Effector memory CD8-positive, alpha-beta T cell (primary cell): ENCODE data around the gene DCN.

Source experiments
- ATAC-seq: fragments of 150-1000 bp; cut with Tn5 transposase; replicated peaks from 2 replicates; pipeline ENCODE4 v1.10.0; 2021; ENCODE audit warnings: mild to moderate bottlenecking, moderate library complexity
- DNase-seq, 3 experiments: peaks; one replicate each; pipeline ENCODE4 v3.0.0; 2021
- H3K27ac Mint-ChIP-seq, 2 donors: one replicate each; pipeline ENCODE4 v1.8.0; 2022; ENCODE audit warnings: mild to moderate bottlenecking in 2 of 2, mixed read lengths in 2 of 2, moderate library complexity in 2 of 2
- H3K27me3 Mint-ChIP-seq, 2 donors: one replicate each; pipeline ENCODE4 v1.8.0; 2022; ENCODE audit warnings: mixed read lengths in 2 of 2
- H3K36me3 Mint-ChIP-seq: one replicate; pipeline ENCODE4 v1.8.0; 2022; ENCODE audit warnings: mild to moderate bottlenecking, moderate library complexity, mixed read lengths; ENCODE audit not compliant: insufficient read depth
- H3K4me1 Mint-ChIP-seq, 2 donors: one replicate each; pipeline ENCODE4 v1.8.0; 2022; ENCODE audit warnings: low read depth in 2 of 2, mixed read lengths in 2 of 2
- H3K4me3 Mint-ChIP-seq, 2 donors: one replicate each; pipeline ENCODE4 v1.8.0; 2022; ENCODE audit warnings: mild to moderate bottlenecking in 2 of 2, mixed read lengths in 2 of 2, moderate library complexity in 2 of 2
- H3K9me3 Mint-ChIP-seq, 2 donors: one replicate each; pipeline ENCODE4 v1.8.0; 2022; ENCODE audit warnings: mixed read lengths in 2 of 2

The DCN gene

GRCh38 chr12:91179315-91179714, 3.3 kb downstream of the DCN start:
- Mint-ChIP-seq H3K4me1 (no peaks in the 10 kb centered on the region), H3K9me3 (no peaks in the 10 kb centered on the region), H3K4me3 (no peak overlapping the region), H3K27ac (no peak overlapping the region), H3K36me3 (no peaks in the 10 kb centered on the region), H3K27me3 (no peaks in the 10 kb centered on the region)
- DNase-seq (no peak), ATAC-seq (no peak)

GRCh38 chr12:91178781-91179180, 3.8 kb downstream of the DCN start:
- Mint-ChIP-seq H3K9me3 (no peaks in the 10 kb centered on the region), H3K27me3 (no peaks in the 10 kb centered on the region), H3K27ac (no peak overlapping the region), H3K4me3 (no peak overlapping the region), H3K36me3 (no peaks in the 10 kb centered on the region), H3K4me1 (no peaks in the 10 kb centered on the region)
- no peak for DNase-seq
- ATAC-seq = no peak

- no peak overlapping the region for H3K4me3 Mint-ChIP-seq
These were observed 4.5 kb downstream of the DCN start for GRCh38 chr12:91178139-91178561.

GRCh38 chr12:91177381-91177780, 5.2 kb downstream of the DCN start:
- H3K27ac Mint-ChIP-seq = no peak overlapping the region
- no peaks in the 10 kb centered on the region for H3K4me1 Mint-ChIP-seq
- no peaks in the 10 kb centered on the region for H3K36me3 Mint-ChIP-seq
- no peaks in the 10 kb centered on the region for H3K9me3 Mint-ChIP-seq
- no peak overlapping the region for H3K4me3 Mint-ChIP-seq
- no peak for ATAC-seq
- DNase-seq = no peak
- H3K27me3 Mint-ChIP-seq = no peaks in the 10 kb centered on the region

More at GRCh38 chr12:91178139-91178561, 4.5 kb downstream of the DCN start:
- Mint-ChIP-seq H3K27me3 (no peaks in the 10 kb centered on the region), H3K4me1 (no peaks in the 10 kb centered on the region), H3K36me3 (no peaks in the 10 kb centered on the region), H3K9me3 (no peaks in the 10 kb centered on the region), H3K27ac (no peak overlapping the region)
- ATAC-seq (no peak), DNase-seq (no peak)

DNA sequence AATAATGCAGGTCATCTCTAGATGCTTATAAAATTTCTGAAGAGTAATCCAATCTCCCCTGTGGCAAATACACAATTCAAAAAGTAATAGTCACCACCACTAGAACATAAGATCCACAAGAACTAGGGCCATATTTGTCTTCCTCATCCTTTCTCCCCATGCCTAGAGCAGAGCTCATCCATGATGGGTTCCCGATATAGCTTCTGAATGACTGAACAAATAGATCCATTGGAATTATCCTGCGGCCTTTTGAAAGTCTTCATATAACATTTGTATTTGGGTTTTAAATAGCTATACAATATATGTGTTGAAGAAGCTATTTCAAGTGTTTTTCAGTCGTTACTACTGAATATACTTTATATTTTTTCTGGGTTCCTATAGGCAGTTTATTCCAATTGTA, 5.7 kb downstream of the DCN start:
- Mint-ChIP-seq H3K27ac (no peak overlapping the region), H3K36me3 (no peaks in the 10 kb centered on the region), H3K4me1 (no peaks in the 10 kb centered on the region), H3K27me3 (no peaks in the 10 kb centered on the region), H3K4me3 (no peak overlapping the region), H3K9me3 (no peaks in the 10 kb centered on the region)
- no peak for ATAC-seq
- DNase-seq = no peak

DNA sequence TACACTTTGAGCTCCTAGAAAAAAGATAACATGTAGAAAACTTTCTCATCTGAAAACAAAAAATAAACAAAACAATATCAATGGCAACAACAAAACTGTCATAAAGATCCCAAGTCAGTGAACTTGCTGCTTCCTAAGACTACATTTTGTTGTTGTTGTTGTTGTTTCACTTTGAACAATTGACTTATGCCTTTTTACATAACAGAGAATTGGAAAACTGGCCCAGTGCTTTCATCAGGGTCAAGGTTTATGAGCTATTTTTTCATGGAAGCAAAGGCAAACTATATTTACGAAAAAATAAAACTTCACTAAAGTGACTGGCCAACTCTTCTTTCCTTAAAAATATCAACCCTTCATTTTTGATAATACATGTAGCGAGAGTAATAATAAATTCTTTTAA, 6.3 kb downstream of the DCN start:
- H3K4me3 Mint-ChIP-seq = no peak overlapping the region
- no peaks in the 10 kb centered on the region for H3K4me1 Mint-ChIP-seq
- no peak overlapping the region for H3K27ac Mint-ChIP-seq
- H3K9me3 Mint-ChIP-seq = no peaks in the 10 kb centered on the region
- no peak for DNase-seq
- no peaks in the 10 kb centered on the region for H3K36me3 Mint-ChIP-seq
- ATAC-seq = no peak
- H3K27me3 Mint-ChIP-seq = no peaks in the 10 kb centered on the region

GRCh38 chr12:91173124-91173523, 9.5 kb downstream of the DCN start:
- Mint-ChIP-seq H3K4me3 (no peak overlapping the region), H3K4me1 (no peaks in the 10 kb centered on the region), H3K9me3 (no peaks in the 10 kb centered on the region), H3K36me3 (no peaks in the 10 kb centered on the region), H3K27ac (no peak overlapping the region), H3K27me3 (no peaks in the 10 kb centered on the region)
- no peak for ATAC-seq
- DNase-seq = no peak

DNA sequence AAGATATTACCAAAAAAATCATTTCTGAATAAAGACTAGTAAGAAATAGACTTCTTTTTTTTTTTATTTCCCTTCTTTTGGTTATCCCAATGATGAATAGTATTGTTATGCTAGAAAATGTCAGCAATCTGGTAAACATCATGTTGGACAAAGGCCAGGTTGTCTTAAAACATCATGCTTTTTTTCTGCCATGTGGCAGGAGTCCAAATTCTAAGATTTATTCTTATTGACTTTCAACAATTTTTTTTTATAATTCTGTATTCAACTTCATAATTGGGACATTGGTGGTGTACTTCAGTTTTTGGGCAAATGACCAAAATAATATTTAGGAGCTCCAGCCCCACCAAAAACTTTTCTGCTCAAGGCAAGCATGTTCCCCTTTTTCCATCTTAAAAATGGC, 10.5 kb downstream of the DCN start:
- Mint-ChIP-seq H3K4me1 (no peaks in the 10 kb centered on the region), H3K9me3 (no peaks in the 10 kb centered on the region), H3K36me3 (no peaks in the 10 kb centered on the region), H3K4me3 (no peak overlapping the region), H3K27ac (no peak overlapping the region), H3K27me3 (no peaks in the 10 kb centered on the region)
- DNase-seq (no peak), ATAC-seq (no peak)

DNA sequence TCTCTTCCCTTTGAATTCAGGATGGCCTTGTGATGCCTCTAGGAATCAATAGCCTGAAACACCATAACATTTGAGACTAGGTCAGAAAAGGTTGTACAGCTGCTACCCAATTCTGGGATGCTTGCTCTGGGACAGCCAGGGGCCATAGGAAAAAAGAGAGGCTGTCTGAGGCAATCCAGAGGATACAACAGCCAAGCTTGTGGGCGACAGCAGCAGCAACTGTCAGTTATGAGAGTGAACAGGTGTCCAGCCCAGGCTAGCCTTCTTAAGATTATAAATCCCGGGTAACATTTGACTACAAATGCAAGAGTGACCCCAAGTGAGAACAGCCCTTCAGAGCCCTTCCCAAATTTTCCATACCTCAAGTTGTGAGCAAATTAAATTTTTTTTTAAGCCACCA, 11.1 kb downstream of the DCN start:
- Mint-ChIP-seq H3K9me3 (no peaks in the 10 kb centered on the region), H3K27me3 (no peaks in the 10 kb centered on the region), H3K4me1 (no peaks in the 10 kb centered on the region), H3K4me3 (no peak overlapping the region), H3K27ac (no peak overlapping the region), H3K36me3 (no peaks in the 10 kb centered on the region)
- DNase-seq = no peak
- no peak for ATAC-seq

GRCh38 chr12:91163116-91163515, 19.5 kb downstream of the DCN start:
- ATAC-seq (no peak), DNase-seq (no peak)
- Mint-ChIP-seq H3K27ac (no peak overlapping the region), H3K36me3 (no peaks in the 10 kb centered on the region), H3K27me3 (no peaks in the 10 kb centered on the region), H3K4me3 (no peak overlapping the region), H3K9me3 (peaks cover 0 to 7% of the 10 kb centered on the region in 2 donors), H3K4me1 (no peaks in the 10 kb centered on the region)

DNA sequence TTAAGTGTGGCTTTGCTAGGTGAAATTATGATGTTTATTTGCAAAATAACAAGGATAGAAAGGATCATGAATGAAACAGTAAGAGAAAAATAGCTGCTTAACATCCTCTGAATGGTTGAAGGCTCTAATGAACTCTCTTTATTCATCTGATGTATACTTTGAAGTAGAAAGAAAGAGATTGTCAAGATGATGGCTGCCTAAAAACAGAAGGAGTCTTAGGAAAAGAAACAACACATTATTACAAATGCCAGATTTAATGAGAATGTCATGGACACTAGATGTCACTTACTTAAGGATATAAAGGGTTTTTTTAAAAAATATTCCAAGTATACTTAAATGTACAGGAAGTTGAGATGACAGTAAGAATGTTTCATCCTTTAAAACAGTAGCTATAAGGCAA, 21.6 kb downstream of the DCN start:
- Mint-ChIP-seq H3K9me3 (peaks cover 0 to 7% of the 10 kb centered on the region in 2 donors), H3K36me3 (no peaks in the 10 kb centered on the region), H3K27ac (no peak overlapping the region), H3K27me3 (no peaks in the 10 kb centered on the region), H3K4me1 (no peaks in the 10 kb centered on the region), H3K4me3 (no peak overlapping the region)
- ATAC-seq (no peak), DNase-seq (no peak)

- DNase-seq (no peak), ATAC-seq (no peak)
- no peak overlapping the region for H3K4me3 Mint-ChIP-seq
- no peaks in the 10 kb centered on the region for H3K36me3 Mint-ChIP-seq
- no peaks in the 10 kb centered on the region for H3K9me3 Mint-ChIP-seq
- no peaks in the 10 kb centered on the region for H3K27me3 Mint-ChIP-seq
- H3K27ac Mint-ChIP-seq = no peak overlapping the region
- H3K4me1 Mint-ChIP-seq = no peaks in the 10 kb centered on the region
These were observed 26.6 kb downstream of the DCN start for GRCh38 chr12:91155990-91156389.

GRCh38 chr12:91154131-91154530, 28.5 kb downstream of the DCN start:
- ATAC-seq (no peak), DNase-seq (no peak)
- H3K27ac Mint-ChIP-seq = no peak overlapping the region
- H3K4me1 Mint-ChIP-seq = no peaks in the 10 kb centered on the region
- H3K4me3 Mint-ChIP-seq = no peak overlapping the region
- H3K36me3 Mint-ChIP-seq = no peaks in the 10 kb centered on the region
- H3K27me3 Mint-ChIP-seq = no peaks in the 10 kb centered on the region
- no peaks in the 10 kb centered on the region for H3K9me3 Mint-ChIP-seq

- ATAC-seq = no peak
- H3K9me3 Mint-ChIP-seq = peaks cover 0 to 2% of the 10 kb centered on the region in 2 donors
- no peaks in the 10 kb centered on the region for H3K36me3 Mint-ChIP-seq
- H3K4me3 Mint-ChIP-seq = no peak overlapping the region
- no peaks in the 10 kb centered on the region for H3K4me1 Mint-ChIP-seq
- no peaks in the 10 kb centered on the region for H3K27me3 Mint-ChIP-seq
- no peak for DNase-seq
- H3K27ac Mint-ChIP-seq = no peak overlapping the region
These were observed 38.6 kb downstream of the DCN start for GRCh38 chr12:91144053-91144452.

DNA sequence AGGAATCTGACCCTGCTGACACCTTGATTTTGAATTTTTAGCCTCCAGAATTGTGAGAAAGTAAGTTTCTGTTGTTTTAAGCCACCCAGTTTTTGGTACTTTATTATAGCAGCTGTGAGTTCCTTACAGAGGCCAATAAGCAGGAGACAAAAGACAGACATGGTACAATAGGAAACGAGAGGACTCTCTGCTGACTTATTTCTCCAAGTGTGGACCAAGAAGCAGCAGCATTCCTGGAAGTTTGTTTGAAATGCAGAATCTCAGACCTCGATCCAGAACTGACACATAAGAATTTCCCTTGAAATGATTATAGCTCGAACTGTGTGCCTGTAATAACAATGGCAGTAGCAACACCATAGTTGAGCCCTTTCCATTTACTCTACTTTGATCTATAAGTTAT, 39.4 kb downstream of the DCN start:
- no peaks in the 10 kb centered on the region for H3K4me1 Mint-ChIP-seq
- peaks cover 0 to 2% of the 10 kb centered on the region in 2 donors for H3K9me3 Mint-ChIP-seq
- no peaks in the 10 kb centered on the region for H3K36me3 Mint-ChIP-seq
- DNase-seq (no peak), ATAC-seq (no peak)
- H3K27me3 Mint-ChIP-seq = no peaks in the 10 kb centered on the region
- no peak overlapping the region for H3K4me3 Mint-ChIP-seq
- H3K27ac Mint-ChIP-seq = no peak overlapping the region
